H1 (cell line): Measurements from ENCODE around the gene FHL2.

Experiments used
- BRCA1 ChIP-seq: IDR thresholded peaks from 2 replicates; pipeline ENCODE4 v1.6.1; 2012; ENCODE audit warnings: low read depth, low read length, improper control_type of control experiment
- CEBPB ChIP-seq: IDR thresholded peaks from 2 replicates; pipeline ENCODE4 v1.6.1; 2012; ENCODE audit warnings: low read depth, low read length
- CTCF ChIP-seq, 3 experiments: IDR thresholded peaks; 1 replicate in 2 of 3; 2 replicates in 1 of 3; pipeline versions ENCODE4 v1.5.1 to v1.6.1; 2011; ENCODE audit warnings: low read length in 3 of 3, mild to moderate bottlenecking in 3 of 3, inconsistent platforms in 2 of 3, low read depth in 1 of 3, moderate library complexity in 1 of 3; ENCODE audit not compliant: insufficient read depth in 1 of 3; ENCODE audit errors: control extremely low read depth in 1 of 3
- EP300 ChIP-seq, 2 experiments: IDR thresholded peaks; 1 replicate in 1 of 2; 2 replicates in 1 of 2; pipeline ENCODE4 v1.6.1; 2011 to 2012; ENCODE audit warnings: low read depth in 2 of 2, low read length in 2 of 2, mild to moderate bottlenecking in 2 of 2, borderline replicate concordance in 1 of 2, inconsistent platforms in 1 of 2, moderate library complexity in 1 of 2
- EZH2 ChIP-seq: fragments of 200-600 bp; sonication (generic); IDR thresholded peaks from 2 replicates; pipeline ENCODE4 v1.7.1; 2012; ENCODE audit warnings: low read depth, mild to moderate bottlenecking, moderate library complexity, low read length, inconsistent platforms; ENCODE audit not compliant: severe bottlenecking
- FOSL1 ChIP-seq: IDR thresholded peaks from 2 replicates; pipeline ENCODE4 v1.6.1; 2011; ENCODE audit warnings: mild to moderate bottlenecking, low read depth, low read length, moderate library complexity; ENCODE audit not compliant: insufficient read depth
- GTF2F1 ChIP-seq: IDR thresholded peaks from 2 replicates; pipeline ENCODE4 v1.6.1; 2012; ENCODE audit warnings: low read depth, low read length, improper control_type of control experiment, borderline replicate concordance
- PHF8 ChIP-seq: fragments of 200-600 bp; sonication (generic); conservative IDR thresholded peaks from 2 replicates; pipeline ENCODE4 v1.7.1; 2012; ENCODE audit warnings: low read depth, mild to moderate bottlenecking, inconsistent platforms, low read length, moderate library complexity
- POLR2A ChIP-seq, 2 experiments: IDR thresholded peaks; 1 replicate in 1 of 2; 2 replicates in 1 of 2; pipeline ENCODE4 v1.6.1; 2011; ENCODE audit warnings: low read depth in 2 of 2, low read length in 2 of 2, mild to moderate bottlenecking in 2 of 2; ENCODE audit errors: control extremely low read depth in 1 of 2
- POLR2AphosphoS5 ChIP-seq: IDR thresholded peaks from 2 replicates; pipeline ENCODE4 v1.6.1; 2011; ENCODE audit warnings: low read depth, low read length
- RAD21 ChIP-seq, 2 experiments: IDR thresholded peaks in 1 of 2; conservative IDR thresholded peaks in 1 of 2; 2 replicates each; pipeline ENCODE4 v1.6.1; 2011; ENCODE audit warnings: low read depth in 2 of 2, low read length in 2 of 2, improper control_type of control experiment in 1 of 2, inconsistent platforms in 1 of 2, mild to moderate bottlenecking in 1 of 2, moderate library complexity in 1 of 2
- SIX5 ChIP-seq: IDR thresholded peaks from 2 replicates; pipeline ENCODE4 v1.6.1; 2011; ENCODE audit warnings: mild to moderate bottlenecking, low read depth, low read length
- TCF12 ChIP-seq: IDR thresholded peaks from 2 replicates; pipeline ENCODE4 v1.6.1; 2011; ENCODE audit warnings: low read depth, mild to moderate bottlenecking, low read length
- YY1 ChIP-seq: IDR thresholded peaks from 2 replicates; pipeline ENCODE4 v1.6.1; 2011; ENCODE audit warnings: low read depth, mild to moderate bottlenecking, low read length

- TF ChIP-seq EZH2, result no peak
- no peak for TF ChIP-seq CTCF (IDR thresholded peaks at IDR 0.05; ENCODE audit: control extremely low read depth in 1 of 3, insufficient read depth in 1 of 3, low read depth in 1 of 3, low read length in 3 of 3)
- TF ChIP-seq FOSL1, result no peak
- TF ChIP-seq TCF12, result no peak
- TF ChIP-seq POLR2A (IDR thresholded peaks at IDR 0.05; ENCODE audit: control extremely low read depth in 1 of 2, low read depth in 2 of 2, low read length in 2 of 2), result no peak
- no peak for TF ChIP-seq RAD21 (IDR thresholded peaks at IDR 0.05 in 1 of 2, conservative IDR thresholded peaks at IDR 0.05 in 1 of 2; ENCODE audit: low read depth in 2 of 2, low read length in 2 of 2)
- no peak for TF ChIP-seq PHF8
- TF ChIP-seq EP300 (IDR thresholded peaks at IDR 0.05; ENCODE audit: borderline replicate concordance in 1 of 2, low read depth in 2 of 2, low read length in 2 of 2), result no peak
- no peak for TF ChIP-seq CEBPB
- no peak for TF ChIP-seq SIX5
- no peak for TF ChIP-seq GTF2F1
- no peak for TF ChIP-seq POLR2AphosphoS5
- TF ChIP-seq BRCA1, result no peak
- no peak for TF ChIP-seq YY1
Measured at GRCh38 chr2:105410554-105410953, 11.7 kb upstream of the FHL2 start.
